Measurements from ENCODE around the gene RABAC1.

GRCh38 chr19:41937525-41938468 lies 21.3 kb downstream of the RABAC1 start:
- no peak for TF ChIP-seq POLR2A (IDR thresholded peaks at IDR 0.05; ENCODE audit: borderline replicate concordance, extremely low read depth, insufficient read depth, insufficient read length)
- TF ChIP-seq RAD21 (IDR thresholded peaks at IDR 0.05; ENCODE audit: low read depth) = no peak
- peak in 2 of 3 experiments; percentile 25 to 43; a peak in 3 of 6 replicates for TF ChIP-seq CTCF (IDR thresholded peaks at IDR 0.05 in 2 of 3, conservative IDR thresholded peaks at IDR 0.05 in 1 of 3; ENCODE audit: borderline replicate concordance in 1 of 3, insufficient read depth in 1 of 3, low read depth in 2 of 3, low read length in 2 of 3)

Measured in HCT116 (cell line).